PC-3 (cell line): ENCODE measurements around the gene GCAT. TPM values are rescaled to one million over a fixed set of nuclear protein-coding genes. Genes with fewer than 3 reads are reported as not detected.
"Not testable (repeated sequence)": the region's sequence is repeated elsewhere in the genome, so short reads cannot be mapped to it uniquely, and the experiment has no call there.

ENCODE experiments used
- ATAC-seq: fragments of 200-7000 bp; cut with Tn5 transposase; 2 replicates; pipeline ENCODE4 v1.9.1; 2020; ENCODE audit warnings: mild to moderate bottlenecking, moderate library complexity
- BruUV-seq: library from RNA; stranded (reverse); fragments of 400-500 nt; replicated peaks from 2 replicates; lab custom pipeline; 2021; lab: Mats Ljungman, UMichigan
- CTCF ChIA-PET: fragments of 300-600 bp; sonication (Branson Sonifier 250); formaldehyde crosslinking; loops from one replicate; lab custom pipeline; 2022; ENCODE audit warnings: antibody characterized with exemption; lab: Charles Lee
- POLR2A ChIA-PET: fragments of 300-600 bp; sonication (Branson Sonifier 250); formaldehyde crosslinking; loops from one replicate; lab custom pipeline; 2022; ENCODE audit warnings: antibody characterized with exemption; ENCODE audit not compliant: unreplicated experiment; lab: Charles Lee
- DNase-seq: peaks from one replicate; pipeline ENCODE4 v3.0.0-alpha.2; 2015
- H2AFZ ChIP-seq: fragments of 300-600 bp; sonication (generic); 2 replicates; pipeline ENCODE4 v1.6.0; 2016; ENCODE audit warnings: antibody characterized with exemption, low read length
- H3F3A ChIP-seq: fragments of 300-600 bp; sonication (generic); one replicate; pipeline ENCODE4 v1.6.0; 2017; ENCODE audit warnings: antibody characterized with exemption, low read length, control low read depth, mild to moderate bottlenecking; ENCODE audit not compliant: unreplicated experiment
- H3K27ac ChIP-seq: fragments of 300-600 bp; sonication (generic); 2 replicates; pipeline ENCODE4 v1.5.1; 2016; ENCODE audit warnings: mild to moderate bottlenecking, low read length
- H3K27me3 ChIP-seq: fragments of 300-600 bp; sonication (generic); 2 replicates; pipeline ENCODE4 v1.6.1; 2016; ENCODE audit warnings: low read length, mixed read lengths
- H3K36me3 ChIP-seq: fragments of 300-600 bp; sonication (generic); 2 replicates; pipeline ENCODE4 v1.6.1; 2016; ENCODE audit warnings: low read depth, mixed run types, low read length, mixed read lengths
- H3K4me1 ChIP-seq: fragments of 300-600 bp; sonication (generic); 2 replicates; pipeline ENCODE4 v1.5.1; 2016; ENCODE audit warnings: low read length; ENCODE audit not compliant: insufficient read depth
- H3K4me2 ChIP-seq: fragments of 300-600 bp; sonication (generic); 2 replicates; pipeline ENCODE4 v1.6.0; 2016; ENCODE audit warnings: low read length
- H3K4me3 ChIP-seq: fragments of 300-600 bp; sonication (generic); 2 replicates; pipeline ENCODE4 v1.5.1; 2016; ENCODE audit warnings: mild to moderate bottlenecking, low read length, mixed read lengths
- H3K79me2 ChIP-seq: fragments of 300-600 bp; sonication (generic); 2 replicates; pipeline ENCODE4 v1.6.1; 2017; ENCODE audit warnings: low read length, mixed read lengths
- H3K9ac ChIP-seq: fragments of 300-600 bp; sonication (generic); 2 replicates; pipeline ENCODE4 v1.6.0; 2016; ENCODE audit warnings: mild to moderate bottlenecking, low read length
- H3K9me2 ChIP-seq: fragments of 300-600 bp; sonication (generic); replicated peaks from 2 replicates; pipeline ENCODE4 v1.6.1; 2016; ENCODE audit warnings: mixed run types, low read length, mixed read lengths
- H3K9me3 ChIP-seq: fragments of 300-600 bp; sonication (generic); 2 replicates; pipeline ENCODE4 v1.6.1; 2016; ENCODE audit warnings: low read length, mixed read lengths
- H4K20me1 ChIP-seq: fragments of 300-600 bp; sonication (generic); 2 replicates; pipeline ENCODE4 v1.6.1; 2016; ENCODE audit warnings: low read length, mixed read lengths
- CTCF ChIP-seq: fragments of 300-600 bp; sonication (generic); conservative IDR thresholded peaks from 2 replicates; pipeline ENCODE4 v1.5.1; 2017; ENCODE audit warnings: antibody characterized with exemption, low read depth, mild to moderate bottlenecking, low read length
- EZH2 ChIP-seq: fragments of 300-600 bp; sonication (generic); IDR thresholded peaks from one replicate; pipeline ENCODE4 v1.6.1; 2017; ENCODE audit warnings: antibody characterized with exemption, mild to moderate bottlenecking, low read length; ENCODE audit not compliant: unreplicated experiment
- EZH2phosphoT487 ChIP-seq: fragments of 300-600 bp; sonication (generic); IDR thresholded peaks from 2 replicates; pipeline ENCODE4 v1.6.1; 2018; ENCODE audit warnings: mild to moderate bottlenecking, antibody characterized with exemption, low read length, borderline replicate concordance
- intact Hi-C: fragments of 100-400 bp; cut with micrococcal nuclease; formaldehyde crosslinking; loops from 2 replicates; pipeline ENCODE4 v1.9.0; 2023
- total RNA-seq: library from RNA; depleted of rRNA; stranded (reverse); fragments of >200 nt; gene quantifications from 2 replicates; pipeline ENCODE4 v1.2.3, GENCODE V29; 2014

The GCAT gene
- total RNA-seq, 1 experiment from 2014 or later, result 26.0 TPM

GRCh38 chr22:37794376-37794775, 13.4 kb upstream of the GCAT start:
- Histone ChIP-seq H3K9ac (no peak overlapping the region), H3K9me2 (no peaks in the 10 kb centered on the region), H3K79me2 (no peaks in the 10 kb centered on the region), H2AFZ (no peak overlapping the region), H3F3A (no peaks in the 10 kb centered on the region), H3K27me3 (no peaks in the 10 kb centered on the region), H3K36me3 (no peaks in the 10 kb centered on the region), H4K20me1 (no peaks in the 10 kb centered on the region), H3K4me2 (no peak overlapping the region), H3K4me3 (no peak overlapping the region), H3K9me3 (no peaks in the 10 kb centered on the region), H3K27ac (no peak overlapping the region), H3K4me1 (peaks cover 5% of the 10 kb centered on the region; the same call in 1 of the 2 replicates)
- ChIA-PET CTCF (no interaction called here), POLR2A (no interaction called here)
- ATAC-seq, result no peak
- TF ChIP-seq EZH2phosphoT487, result no peak
- no peak for TF ChIP-seq CTCF
- TF ChIP-seq EZH2, result no peak
- no peak for DNase-seq
- intact Hi-C loops, result no loop called here
- no TSS peak for BruUV-seq

- H3K27ac ChIP-seq, result no peak overlapping the region
- no TSS peak for BruUV-seq
- H3K4me2 ChIP-seq, result no peak overlapping the region
- ChIA-PET CTCF (no interaction called here), POLR2A (no interaction called here)
- no peak overlapping the region for H3K4me3 ChIP-seq
- no peaks in the 10 kb centered on the region for H3K27me3 ChIP-seq
- no peaks in the 10 kb centered on the region for H3K9me3 ChIP-seq
- H3K79me2 ChIP-seq, result no peaks in the 10 kb centered on the region
- intact Hi-C loops, result no loop called here
- no peak for DNase-seq
- no peaks in the 10 kb centered on the region for H3F3A ChIP-seq
- peaks cover 5% of the 10 kb centered on the region; the same call in 1 of the 2 replicates for H3K4me1 ChIP-seq
- no peaks in the 10 kb centered on the region for H4K20me1 ChIP-seq
- TF ChIP-seq CTCF, result no peak
- H3K9me2 ChIP-seq, result no peaks in the 10 kb centered on the region
- no peaks in the 10 kb centered on the region for H3K36me3 ChIP-seq
- no peak overlapping the region for H2AFZ ChIP-seq
- no peak overlapping the region for H3K9ac ChIP-seq
- ATAC-seq, result no peak
These were observed 11.7 kb upstream of the GCAT start for GRCh38 chr22:37796079-37796478.

GRCh38 chr22:37797259-37797658, 10.5 kb upstream of the GCAT start:
- H3K4me3 ChIP-seq, DNase-seq, ATAC-seq, H3K79me2 ChIP-seq, H3K4me2 ChIP-seq, H3K4me1 ChIP-seq, H3K27me3 ChIP-seq, H3F3A ChIP-seq, CTCF ChIA-PET, POLR2A ChIA-PET, H3K36me3 ChIP-seq, BruUV-seq, H4K20me1 ChIP-seq, intact Hi-C loops, H2AFZ ChIP-seq, H3K9me3 ChIP-seq, H3K9ac ChIP-seq, H3K9me2 ChIP-seq, H3K27ac ChIP-seq: not testable (repeated sequence)
